HG03354 (cell line): Measurements from ENCODE around the gene COX6A2.

Experiments used
- ATAC-seq: cut with Tn5 transposase; IDR thresholded peaks from one replicate; pipeline ENCODE4 v1.9.1; 2021; ENCODE audit warnings: mild to moderate bottlenecking; ENCODE audit not compliant: unreplicated experiment, poor library complexity, severe bottlenecking

COX6A2 gene

DNA sequence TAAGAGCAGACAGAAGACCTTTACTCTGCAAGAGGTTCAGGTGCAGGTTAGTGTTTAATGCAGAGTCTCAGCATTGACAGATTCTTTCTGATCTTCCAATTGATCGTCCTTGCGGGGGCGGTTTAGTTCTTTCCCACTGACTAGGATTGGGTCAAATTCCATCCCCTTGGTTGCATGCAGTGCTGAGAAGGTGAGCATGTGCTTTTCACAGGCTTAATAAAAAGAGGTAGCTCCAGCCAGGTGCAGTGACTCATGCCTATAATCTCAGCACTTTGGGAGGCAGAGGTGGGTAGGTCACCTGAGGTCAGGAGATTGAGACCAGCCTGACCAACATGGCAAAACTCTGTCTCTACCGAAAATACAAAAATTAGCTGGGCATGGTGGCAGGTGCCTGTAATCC lies 42.5 kb downstream of the COX6A2 start:
- no peak for ATAC-seq

DNA sequence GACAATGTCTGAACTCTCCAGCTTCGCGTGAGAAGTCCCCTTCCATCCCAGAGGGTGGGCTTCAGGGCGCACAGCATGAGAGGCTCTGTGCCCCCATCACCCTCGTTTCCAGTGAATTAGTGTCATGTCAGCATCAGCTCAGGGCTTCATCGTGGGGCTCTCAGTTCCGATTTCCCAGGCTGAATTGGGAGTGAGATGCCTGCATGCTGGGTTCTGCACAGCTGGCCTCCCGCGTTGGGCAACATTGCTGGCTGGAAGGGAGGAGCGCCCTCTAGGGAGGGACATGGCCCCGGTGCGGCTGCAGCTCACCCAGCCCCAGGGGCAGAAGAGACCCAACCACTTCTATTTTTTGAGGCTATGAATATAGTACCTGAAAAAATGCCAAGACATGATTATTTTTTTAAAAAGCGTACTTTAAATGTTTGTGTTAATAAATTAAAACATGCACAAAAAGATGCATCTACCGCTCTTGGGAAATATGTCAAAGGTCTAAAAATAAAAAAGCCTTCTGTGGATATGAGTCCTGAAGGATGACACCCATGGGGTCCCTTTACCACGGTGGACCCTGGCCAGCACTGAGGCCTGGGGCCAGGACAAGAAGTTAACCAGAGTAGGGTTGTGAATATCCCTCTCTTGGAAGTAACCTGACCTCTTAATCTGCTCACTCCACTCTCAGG lies 45.5 kb downstream of the COX6A2 start:
- peak; percentile 56 for ATAC-seq

DNA sequence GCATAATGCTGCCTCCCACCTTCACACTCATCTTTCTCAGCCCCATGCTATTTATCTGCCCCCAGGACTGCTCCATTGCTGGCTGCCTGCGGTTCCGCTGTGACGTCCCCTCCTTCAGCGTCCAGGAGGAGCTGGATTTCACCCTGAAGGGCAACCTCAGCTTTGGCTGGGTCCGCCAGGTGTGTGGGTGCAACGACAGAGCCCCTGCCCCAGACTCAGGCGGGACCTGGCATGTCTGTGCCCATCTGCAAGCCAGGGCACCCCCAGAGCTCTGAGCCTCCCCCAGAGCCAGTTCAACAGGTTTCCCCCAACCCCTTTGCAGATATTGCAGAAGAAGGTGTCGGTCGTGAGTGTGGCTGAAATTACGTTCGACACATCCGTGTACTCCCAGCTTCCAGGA lies 48.0 kb downstream of the COX6A2 start:
- no peak for ATAC-seq
